Vagina (tissue), 2 donors: Measurements from ENCODE around the gene NPY5R.

Source experiments
- POLR2A ChIP-seq, 2 donors: fragments of 450-650 bp; IDR thresholded peaks; one replicate each; pipeline ENCODE4 v1.6.1; 2017; ENCODE audit warnings: antibody characterized with exemption in 2 of 2, mild to moderate bottlenecking in 2 of 2, moderate library complexity in 2 of 2
- POLR2AphosphoS5 ChIP-seq, 2 donors: sonication (generic); formaldehyde crosslinking; IDR thresholded peaks; one replicate each; pipeline ENCODE4 v1.9.0; 2017; ENCODE audit warnings: antibody characterized with exemption in 2 of 2, mild to moderate bottlenecking in 2 of 2, low read depth in 1 of 2; ENCODE audit not compliant: insufficient read depth in 1 of 2
- TF ChIP-seq, protein P1 (sequence below), 3 experiments: fragments of 450-650 bp in 2 of 3; fragments of 200-600 bp in 1 of 3; sonication (generic) in 1 of 3; IDR thresholded peaks; one replicate each; pipeline ENCODE4 v1.5.1; 2017 to 2019; ENCODE audit warnings: antibody characterized with exemption in 3 of 3, mild to moderate bottlenecking in 2 of 3, moderate library complexity in 2 of 3

DNA sequence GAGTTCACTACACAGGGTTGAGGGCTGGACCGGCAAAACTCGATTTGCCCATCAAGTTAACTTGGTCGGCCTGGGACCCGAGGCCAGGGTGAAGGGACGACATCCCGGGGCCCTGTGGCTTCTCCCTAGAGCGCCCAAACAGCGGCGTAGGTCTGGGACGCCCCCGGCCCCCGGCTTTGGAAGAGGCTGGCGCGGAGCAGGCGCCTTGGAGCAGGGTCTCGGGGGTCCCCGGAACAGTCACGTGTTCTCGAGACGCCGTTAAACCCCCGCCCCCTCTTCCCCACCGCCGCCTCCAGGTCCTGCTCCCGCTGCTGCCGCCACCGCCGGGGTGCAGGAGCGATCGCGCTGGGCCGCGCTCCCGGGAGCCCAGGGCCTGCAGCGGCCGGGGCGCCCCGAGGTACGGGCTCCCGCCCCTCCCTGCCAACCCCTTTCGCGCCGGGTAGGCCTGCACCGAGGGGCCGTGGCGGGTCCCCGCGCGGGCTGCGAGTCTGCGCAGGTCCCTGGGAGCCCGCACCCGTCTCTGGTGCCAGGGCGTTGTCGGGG lies at the start of gene NPY5R:
- TF ChIP-seq, protein P1, sequence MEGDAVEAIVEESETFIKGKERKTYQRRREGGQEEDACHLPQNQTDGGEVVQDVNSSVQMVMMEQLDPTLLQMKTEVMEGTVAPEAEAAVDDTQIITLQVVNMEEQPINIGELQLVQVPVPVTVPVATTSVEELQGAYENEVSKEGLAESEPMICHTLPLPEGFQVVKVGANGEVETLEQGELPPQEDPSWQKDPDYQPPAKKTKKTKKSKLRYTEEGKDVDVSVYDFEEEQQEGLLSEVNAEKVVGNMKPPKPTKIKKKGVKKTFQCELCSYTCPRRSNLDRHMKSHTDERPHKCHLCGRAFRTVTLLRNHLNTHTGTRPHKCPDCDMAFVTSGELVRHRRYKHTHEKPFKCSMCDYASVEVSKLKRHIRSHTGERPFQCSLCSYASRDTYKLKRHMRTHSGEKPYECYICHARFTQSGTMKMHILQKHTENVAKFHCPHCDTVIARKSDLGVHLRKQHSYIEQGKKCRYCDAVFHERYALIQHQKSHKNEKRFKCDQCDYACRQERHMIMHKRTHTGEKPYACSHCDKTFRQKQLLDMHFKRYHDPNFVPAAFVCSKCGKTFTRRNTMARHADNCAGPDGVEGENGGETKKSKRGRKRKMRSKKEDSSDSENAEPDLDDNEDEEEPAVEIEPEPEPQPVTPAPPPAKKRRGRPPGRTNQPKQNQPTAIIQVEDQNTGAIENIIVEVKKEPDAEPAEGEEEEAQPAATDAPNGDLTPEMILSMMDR (IDR thresholded peaks at IDR 0.05): no peak
- TF ChIP-seq POLR2A (IDR thresholded peaks at IDR 0.05): no peak
- no peak for TF ChIP-seq POLR2AphosphoS5 (IDR thresholded peaks at IDR 0.05; ENCODE audit: insufficient read depth in 1 of 2, low read depth in 1 of 2)
